ENCODE measurements around the gene GLYATL3.

- TF ChIP-seq RFX5 (IDR thresholded peaks at IDR 0.05; ENCODE audit: low read depth, low read length) (no peak), POLR2A (IDR thresholded peaks at IDR 0.05; ENCODE audit: low read depth, low read length) (no peak), CTCF (conservative IDR thresholded peaks at IDR 0.05; ENCODE audit: low read depth, low read length) (no peak), MAFK (IDR thresholded peaks at IDR 0.05; ENCODE audit: low read depth, low read length) (no peak), RCOR1 (IDR thresholded peaks at IDR 0.05; ENCODE audit: insufficient replicate concordance, low read length) (no peak), USF2 (IDR thresholded peaks at IDR 0.05; ENCODE audit: low read depth, low read length) (no peak)
Measured at GRCh38 chr6:49548613-49549304, 49.0 kb downstream of the GLYATL3 start.

All from IMR-90 (cell line).